Embryonic facial prominence (tissue), 1 donor: ENCODE results near the gene IFT25.

Source experiments
- DNase-seq: peaks from one replicate; pipeline ENCODE4 v3.0.0-alpha.2; 2016; ENCODE audit errors: extremely low spot score

The IFT25 gene

DNA sequence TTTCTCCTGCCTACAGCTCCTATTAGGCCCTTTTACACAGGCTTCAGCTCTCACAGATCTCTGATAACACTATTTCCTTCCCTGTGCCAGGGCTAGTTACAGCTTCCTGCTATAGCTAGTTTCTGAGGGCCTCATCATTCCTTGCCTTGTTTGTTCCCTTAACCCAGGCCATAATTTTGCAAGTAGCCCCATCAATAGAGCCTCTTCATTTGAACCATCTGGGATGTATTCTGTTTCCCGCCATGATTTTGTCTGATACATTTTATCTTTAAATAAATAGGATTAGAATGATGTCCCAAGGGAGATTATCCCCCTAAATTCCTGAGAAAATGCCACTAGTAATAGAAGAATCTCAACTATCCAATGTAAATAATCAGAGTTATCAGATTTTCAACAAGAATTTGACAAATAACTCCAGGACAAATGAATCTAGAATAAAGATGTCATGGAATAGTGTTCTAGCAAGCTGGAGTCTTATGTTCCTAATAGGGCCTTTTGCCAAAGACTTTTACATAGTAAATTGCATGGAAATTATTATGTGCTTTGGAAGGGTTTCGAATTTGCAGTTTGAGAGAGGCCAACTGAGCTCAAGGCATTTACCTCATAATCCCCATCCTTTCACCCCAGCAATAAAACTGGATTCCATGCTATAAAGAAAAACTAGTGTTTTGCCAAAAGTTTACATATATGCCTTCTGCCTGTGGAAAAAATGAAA lies 16.1 kb downstream of the IFT25 start:
- DNase-seq: no peak

DNA sequence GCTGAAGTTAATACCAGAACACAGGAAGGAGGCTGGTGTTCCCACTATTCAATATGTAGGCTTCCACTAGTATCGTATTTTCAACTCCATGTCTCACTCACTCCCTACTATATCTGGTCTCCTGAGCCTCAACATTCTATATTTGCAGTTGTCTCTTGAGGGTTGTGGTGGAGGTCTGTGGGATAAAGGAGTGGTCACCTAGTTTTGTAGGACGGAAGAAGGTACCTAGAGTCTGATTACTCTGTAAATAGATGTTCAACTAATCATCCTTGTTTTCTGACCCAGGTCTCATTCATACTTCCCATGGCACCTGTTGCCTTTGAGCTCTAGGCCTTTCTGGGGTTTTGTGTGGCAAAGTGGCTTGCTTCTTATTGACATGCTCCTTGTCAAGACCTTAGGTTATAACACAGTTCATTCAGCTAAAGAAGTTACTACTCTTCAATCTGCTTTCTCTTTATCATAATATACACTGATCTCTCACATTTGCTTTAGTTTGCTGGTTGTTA lies 18.1 kb downstream of the IFT25 start:
- DNase-seq: no peak

DNA sequence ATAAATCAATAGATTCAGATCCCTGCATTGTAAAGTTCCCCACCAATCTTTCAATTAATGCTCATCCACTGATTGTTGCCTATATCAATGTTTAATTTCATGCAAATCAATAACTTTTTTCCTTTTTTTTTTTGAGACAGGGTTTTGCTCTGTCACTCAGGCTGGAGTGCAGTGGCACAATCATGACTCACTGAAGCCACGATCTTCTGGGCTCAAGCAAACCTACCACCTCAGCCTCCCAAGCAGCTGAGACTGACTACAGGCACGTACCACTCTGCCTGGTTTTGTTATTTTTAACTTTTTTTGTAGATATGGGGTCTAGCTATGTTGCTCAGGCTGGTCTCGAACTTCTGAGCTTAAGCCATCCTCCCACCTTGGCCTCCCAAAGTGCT lies 25.8 kb downstream of the IFT25 start:
- no peak for DNase-seq

DNA sequence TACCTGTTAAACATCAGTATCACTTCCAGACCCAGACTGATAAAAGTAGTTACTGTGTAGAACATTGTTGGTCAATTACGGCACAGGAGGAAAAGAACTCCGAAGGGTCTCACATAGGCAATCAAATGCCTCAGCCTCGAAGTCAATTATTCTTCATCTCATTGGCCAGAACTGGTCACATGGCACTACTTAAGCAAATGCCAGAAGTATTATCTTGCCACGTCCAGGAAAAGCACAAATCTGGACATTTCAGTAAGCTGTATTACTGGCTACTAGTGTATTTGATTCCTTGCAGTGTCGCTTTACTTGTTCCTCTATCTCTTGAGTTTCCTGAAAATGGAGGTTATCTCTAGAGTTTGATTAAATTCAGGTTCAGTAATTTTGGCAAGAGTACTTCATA lies 27.2 kb downstream of the IFT25 start:
- DNase-seq: no peak

DNA sequence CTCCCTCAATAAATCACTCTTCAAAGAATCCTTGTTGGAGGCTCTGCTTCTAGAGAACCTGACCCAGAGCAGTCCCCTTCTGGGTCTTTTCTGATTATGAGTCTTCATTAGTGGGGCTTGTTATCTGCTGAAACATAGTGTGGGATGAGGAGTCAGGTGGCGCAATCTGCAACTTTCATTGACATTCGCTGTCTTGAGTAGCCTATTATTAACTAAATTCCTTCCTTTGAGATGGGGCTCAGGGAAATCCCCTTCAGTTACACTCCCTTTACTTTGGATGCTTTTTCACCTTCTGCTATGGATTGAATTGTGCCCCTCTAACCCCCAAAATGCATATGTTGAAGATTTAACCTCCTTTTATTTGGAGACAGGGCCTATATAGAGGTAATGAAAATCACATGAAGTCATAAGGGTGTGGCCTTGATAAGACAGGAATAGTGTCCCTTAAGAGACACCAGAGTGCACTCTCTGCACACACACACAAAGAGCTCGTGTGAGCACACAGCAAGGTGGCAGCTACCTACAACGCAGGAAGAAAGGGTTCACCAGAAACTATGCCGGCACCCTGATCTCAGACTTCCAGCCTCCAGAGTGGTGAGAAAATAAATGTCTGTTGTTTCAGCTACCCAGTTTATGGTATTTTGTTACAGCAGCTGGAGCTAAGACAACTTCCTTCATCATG lies 32.0 kb downstream of the IFT25 start:
- no peak for DNase-seq

DNA sequence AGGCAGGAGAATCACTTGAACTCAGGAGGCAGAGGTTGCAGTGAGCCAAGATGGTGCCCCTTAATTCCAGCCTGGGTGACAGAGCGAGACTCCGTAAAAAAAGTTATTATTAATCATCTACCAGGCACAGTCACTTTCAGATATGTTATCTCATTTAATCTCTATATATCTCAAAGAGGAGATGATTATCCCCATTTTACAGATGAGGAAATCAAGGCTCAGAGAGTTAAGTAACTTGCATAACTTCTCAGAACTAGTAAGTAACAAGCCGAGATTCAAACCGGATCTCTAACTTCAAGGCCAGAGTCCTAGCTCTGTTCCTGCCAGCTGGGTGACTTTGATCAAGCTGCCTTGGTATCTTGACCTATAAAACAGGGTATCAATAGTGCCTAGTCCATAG lies 34.1 kb downstream of the IFT25 start:
- DNase-seq: no peak

DNA sequence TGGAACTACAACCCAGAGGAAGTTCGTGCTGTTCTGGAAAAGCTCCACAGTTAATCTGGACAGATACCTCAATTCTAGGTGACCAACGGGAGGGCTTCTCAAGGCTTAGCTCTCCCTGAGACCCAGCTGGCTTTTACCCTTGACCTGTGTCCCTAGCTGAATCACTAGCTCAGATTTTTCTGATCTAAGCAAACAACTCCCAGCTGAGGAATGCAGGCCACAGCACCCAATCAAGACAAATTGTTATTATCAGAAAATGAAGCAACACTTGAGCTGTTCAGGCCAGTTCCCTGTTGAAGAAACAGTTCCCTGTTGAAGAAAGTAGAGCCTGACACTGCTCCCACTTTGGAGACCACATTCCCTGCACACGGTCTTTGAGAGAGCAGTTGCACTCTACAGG lies 35.6 kb downstream of the IFT25 start:
- no peak for DNase-seq

DNA sequence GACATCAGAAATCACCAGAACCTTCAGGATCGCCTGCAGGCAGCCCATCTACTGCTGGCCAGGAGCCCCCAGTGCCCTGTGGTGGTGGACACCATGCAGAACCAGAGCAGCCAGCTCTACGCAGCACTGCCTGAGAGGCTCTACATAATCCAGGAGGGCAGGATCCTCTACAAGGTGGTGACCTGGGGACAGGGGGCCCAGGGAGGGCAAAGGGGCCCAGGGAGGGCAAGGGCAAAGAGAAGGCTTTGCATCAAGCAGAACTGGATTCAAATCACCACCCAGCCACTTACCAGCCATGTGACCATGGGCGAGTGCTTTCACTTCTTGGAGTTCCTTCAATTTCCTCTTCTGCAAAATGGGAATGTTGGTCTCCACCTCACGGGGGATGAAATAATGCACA lies 39.4 kb downstream of the IFT25 start:
- no peak for DNase-seq

DNA sequence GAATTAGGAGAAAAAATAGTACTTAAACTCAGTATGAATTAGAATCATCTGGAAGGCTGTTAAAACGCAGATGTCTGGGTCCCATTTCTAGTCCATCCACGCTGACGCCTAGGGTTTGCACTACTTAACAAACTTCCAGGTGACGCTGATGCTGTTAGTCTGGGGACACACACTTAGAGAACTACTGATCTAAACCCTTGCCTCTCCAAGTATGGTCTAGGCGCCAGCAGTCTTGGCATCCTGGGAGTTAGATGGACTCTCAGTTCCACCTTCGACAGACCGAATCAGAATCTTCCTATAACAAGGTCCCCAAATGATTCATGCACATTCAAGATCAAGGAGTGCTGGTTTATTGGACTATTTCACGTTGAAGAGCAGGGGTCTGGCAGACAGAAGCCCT lies 40.0 kb downstream of the IFT25 start:
- DNase-seq: no peak

DNA sequence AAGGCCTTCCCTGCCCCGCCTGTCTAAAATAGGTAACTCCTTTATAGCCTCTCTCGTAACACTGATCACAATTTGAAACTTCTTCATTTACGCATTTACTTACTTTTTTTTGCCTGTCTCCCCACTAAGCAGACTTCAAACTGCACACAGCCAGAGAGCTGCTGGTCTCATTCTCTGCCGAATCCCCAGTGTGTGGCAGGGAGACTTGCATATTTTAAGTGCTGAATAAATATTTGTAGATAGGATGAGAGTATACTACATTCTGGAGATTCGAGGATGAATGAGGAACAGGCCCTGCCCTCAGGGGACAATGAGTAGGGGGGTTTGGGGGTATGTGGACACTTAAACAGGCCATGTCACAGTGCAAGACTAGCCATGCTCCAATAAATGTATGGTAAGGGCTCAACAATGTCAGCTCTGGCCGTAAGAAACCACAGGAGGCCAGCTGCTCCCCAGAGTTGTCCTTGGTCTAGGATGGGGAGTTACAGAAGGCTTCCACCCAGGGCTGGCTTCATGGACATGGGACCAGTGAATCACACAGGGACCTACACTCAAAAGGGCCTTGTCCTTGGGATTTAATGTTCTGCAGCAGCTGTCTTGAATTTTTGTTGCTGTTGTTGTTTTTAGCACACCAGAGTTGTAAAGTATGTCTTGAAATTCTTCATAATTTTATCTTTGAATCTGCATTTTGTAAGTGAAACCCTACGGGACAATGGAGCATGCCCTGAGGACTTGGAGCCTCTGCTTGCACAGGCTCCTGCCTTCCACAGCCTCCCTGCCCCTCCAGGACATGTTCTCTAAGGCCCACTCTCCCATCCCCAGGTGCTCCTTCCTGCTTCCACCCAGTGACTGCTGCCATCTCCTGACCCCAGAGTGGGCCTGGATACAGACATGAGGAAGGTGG lies 43.0 kb downstream of the IFT25 start:
- DNase-seq: no peak

DNA sequence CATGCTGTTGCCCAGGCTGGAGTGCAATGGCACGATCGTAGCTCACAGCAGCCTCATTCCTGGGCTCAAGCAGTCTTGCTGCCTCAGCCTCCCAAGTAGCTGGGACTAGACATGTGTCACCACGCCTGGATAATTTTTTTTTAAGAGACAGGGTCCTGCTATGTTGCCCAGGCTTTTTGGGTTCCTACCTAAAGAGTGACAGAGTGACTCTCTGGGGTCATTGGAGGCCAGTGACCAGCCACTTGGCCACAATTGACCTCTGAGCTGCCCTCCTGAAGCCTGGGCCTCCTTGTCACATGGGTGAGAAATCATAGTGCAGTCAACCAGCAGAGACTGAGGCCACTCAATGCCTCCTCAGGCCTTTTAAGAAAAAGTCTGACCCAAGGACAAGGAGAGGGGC lies 45.8 kb downstream of the IFT25 start:
- DNase-seq: no peak

DNA sequence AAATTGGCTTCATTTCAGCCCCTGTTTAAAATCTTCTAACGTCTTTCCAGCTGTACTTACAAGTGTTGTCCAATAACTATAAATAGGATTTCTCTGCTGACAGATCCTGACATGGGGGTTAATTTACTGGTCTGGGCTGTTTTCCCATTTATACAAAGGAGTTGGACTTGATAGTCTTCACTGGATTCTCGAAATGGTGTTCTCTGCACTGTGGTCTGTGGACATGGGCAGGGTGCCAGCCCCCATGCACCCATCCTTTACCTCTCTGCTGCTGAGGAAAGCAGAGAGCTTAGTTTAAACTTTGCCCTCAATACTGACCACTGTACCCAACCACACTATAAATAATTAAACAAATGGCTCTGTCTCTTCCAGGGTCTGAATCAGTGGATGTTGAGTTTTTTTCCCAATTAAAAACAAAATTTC lies 46.3 kb downstream of the IFT25 start:
- no peak for DNase-seq

DNA sequence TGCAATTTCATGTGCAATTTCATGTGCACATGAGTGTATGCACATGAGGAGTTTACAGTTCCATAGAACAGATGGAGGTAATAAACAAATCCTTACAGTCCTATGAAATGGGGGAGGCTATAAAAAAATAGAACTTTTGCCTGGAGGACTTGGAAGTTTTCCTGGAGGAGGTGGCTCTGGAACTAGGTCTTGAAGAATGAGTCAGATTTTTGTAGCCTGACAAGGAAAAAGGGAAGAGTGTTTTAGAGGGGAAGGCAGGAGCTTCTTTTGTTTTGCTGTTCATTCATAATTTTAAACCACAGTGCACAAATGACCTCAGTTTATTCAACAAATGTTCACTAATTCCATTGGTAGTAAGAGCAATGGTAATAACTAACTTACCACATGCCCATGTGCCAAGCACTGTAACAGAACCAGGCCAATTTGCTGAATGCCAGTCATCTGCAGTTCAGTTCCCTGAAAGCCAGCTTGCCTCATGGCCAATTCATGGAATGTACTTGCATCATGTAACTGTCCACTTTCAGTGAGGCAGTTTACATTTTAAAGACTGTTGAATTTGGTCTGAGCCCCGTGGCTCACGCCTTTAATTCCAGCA lies 48.8 kb downstream of the IFT25 start:
- DNase-seq: no peak

DNA sequence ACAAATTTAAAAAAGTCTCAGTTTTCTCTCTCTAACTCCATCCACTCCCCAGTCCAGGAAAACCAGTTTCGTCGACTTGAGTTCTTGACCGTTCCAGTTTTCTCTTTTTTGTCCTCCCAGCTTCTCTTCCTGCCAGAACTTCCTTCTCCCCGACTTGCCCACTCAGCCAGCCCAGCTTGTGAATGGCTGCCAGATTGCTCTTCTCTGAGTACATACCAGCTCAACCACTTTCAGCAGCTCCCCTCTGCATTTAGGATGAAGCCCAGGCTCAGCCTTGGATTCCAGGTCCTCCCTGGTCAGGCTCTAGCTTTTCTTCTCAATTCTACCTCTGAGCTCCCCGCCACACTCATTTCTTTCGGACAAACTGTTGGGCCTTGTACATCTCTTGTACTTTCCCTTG lies 50.1 kb downstream of the IFT25 start:
- no peak for DNase-seq

DNA sequence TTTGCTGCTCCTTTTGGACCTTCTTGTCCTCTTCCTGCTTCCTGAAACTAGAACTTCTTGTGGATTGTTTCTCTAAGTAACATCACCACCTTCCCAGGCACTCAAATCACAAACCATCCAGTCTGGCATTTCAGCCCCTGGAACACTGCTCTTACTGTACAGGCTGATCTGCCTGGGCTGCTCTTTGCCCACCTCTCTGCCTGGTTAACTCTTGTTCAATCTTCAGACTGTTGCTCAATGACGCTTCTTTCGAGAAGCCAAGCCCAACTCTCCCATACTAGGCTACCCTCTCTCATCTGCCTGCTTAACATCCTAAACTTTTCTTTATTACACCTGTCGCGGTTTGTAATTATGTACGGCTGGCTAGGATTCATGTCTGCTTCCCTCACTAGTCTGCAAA lies 50.9 kb downstream of the IFT25 start:
- DNase-seq: no peak

DNA sequence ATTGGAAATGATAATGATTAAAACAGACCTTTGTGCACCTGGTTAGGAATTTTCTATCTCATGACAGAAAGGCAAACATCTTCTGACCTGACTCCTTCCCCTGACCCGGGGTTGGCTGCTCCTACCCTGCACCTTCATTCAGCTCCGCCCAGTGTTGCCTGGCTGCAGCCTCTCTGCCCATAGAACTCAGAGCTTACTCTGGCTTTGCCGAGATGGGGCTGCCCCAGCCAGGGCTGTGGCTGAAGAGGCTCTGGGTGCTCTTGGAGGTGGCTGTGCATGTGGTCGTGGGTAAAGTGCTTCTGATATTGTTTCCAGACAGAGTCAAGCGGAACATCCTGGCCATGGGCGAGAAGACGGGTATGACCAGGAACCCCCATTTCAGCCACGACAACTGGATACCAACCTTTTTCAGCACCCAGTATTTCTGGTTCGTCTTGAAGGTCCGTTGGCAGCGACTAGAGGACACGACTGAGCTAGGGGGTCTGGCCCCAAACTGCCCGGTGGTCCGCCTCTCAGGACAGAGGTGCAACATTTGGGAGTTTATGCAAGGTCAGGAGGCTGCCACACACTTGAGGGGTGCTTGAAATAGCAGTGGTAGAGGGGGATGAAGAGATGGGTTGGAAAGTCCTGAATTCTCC lies 51.4 kb downstream of the IFT25 start, which contains the start of gene DIO1:
TSS of gene DIO1 (plus strand) at position 189 of the 638 bp plus-strand sequence. CDS start at position 213, 24 bp downstream.
- DNase-seq: no peak

DNA sequence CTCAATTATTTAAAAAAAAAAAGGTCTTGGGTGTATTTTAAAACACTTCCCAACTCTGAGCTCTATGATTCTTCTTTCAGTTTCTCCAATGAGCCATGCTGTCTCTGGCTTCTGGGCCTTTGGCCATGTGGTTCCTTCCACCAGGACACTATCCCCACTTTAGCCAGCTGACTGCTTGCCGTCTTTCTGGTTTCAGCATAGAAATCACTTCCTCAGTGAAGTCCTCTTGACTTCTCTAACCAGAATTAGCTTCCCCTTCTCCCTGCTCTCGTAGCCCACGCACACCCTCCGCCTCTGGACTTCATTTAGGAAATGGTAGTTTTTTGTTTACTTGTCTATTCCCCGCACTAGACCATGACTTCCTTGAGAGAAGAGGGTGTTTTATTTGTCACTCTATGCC lies 52.6 kb downstream of the IFT25 start:
- no peak for DNase-seq

DNA sequence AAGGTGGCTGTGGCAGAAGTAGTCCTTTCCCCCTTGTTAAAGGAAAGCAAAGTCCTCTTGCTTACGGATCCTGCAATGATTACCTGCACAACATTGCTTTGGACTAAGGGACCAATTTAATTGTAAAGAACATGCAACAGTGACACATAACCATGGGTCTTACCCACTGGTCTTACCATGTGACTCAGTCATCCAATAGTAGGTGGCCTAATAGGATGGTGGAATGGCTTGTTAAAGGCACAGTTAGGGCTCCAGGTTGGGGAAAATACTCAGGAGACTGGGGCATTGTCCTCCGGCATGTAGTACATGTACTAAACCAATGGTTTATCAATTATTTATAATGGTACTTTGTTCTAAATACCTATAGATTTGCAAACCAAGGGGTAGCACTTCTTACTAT lies 53.8 kb downstream of the IFT25 start:
- no peak for DNase-seq

DNA sequence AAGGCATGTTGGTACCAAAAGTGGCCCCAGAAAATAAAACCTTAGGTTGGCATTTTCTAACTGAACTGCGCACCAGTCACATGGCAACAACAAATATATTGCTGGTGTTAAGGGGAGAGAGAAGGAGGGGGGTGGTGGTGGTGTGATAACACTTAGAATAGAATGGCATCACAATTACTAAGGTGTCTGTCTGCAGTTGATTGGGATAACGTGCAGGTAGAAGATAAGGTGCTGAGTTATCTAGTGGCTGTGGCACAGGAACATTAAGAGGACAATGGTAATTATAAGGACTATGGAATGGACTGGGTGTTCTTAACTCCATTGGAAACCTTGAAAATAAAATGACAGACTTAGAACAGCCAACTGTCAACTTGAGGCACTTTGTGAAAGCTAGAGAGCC lies 54.5 kb downstream of the IFT25 start:
- no peak for DNase-seq

DNA sequence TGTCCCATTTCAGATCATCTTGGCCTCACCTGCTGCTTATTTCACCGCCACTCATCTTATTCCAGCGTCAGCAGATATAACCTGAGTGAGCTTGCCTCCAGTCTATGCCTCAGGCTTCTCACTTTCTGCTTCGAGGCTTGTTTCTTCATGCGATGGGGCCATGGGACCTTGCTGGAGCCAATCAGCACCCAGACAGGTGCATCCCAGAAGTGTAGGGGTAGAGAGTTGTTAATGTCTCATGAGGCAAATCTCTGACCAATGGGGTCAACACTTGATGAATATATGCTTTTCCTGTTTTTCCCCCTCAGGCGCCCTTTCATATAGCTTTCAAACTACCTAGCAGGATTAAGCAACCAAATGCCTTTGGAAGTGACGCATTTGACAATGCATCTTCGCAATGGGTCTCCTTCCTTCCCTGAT lies 55.0 kb downstream of the IFT25 start:
- DNase-seq: no peak
